ENCODE results near the gene PAPPA2. TPM values are rescaled to one million over a fixed set of nuclear protein-coding genes. Genes with fewer than 3 reads are reported as not detected.

PAPPA2 gene
- total and polyA plus RNA-seq, 2 donors (not counting 1 experiment from before 2014, with no cell fraction given), result not detected

DNA sequence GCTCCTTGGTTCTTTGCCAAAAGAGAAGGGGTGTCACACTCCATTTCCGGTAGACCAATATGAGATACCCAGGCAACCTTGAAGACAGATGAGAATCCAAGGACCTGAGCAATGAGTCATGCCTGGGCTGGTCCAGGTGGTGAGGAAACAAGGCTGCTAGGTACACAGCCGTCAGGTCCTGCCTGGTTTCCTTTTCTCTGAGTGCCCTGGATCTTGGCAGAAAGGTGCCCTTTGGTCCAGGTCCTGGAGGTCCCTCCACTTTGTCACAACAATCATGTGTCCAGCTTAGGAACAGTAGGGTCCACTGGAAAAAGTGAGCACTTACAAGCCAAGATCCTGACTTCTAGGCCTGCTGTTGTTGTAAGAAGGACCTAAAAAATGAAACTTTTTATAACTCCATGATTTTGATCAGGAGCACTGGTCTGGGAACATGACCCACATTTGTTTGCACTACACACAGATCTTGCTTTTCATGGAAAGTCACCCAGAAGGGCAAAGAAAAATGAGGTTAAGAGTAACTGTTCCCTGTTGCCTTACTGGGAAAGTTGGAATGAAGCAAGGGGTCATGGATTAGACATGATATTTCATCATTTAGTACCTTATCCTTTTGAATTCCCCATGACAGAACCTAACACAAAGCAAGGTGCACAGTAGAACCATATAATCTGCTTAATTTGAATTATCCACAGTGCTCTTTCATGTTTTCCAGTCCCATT lies 94.7 kb downstream of the PAPPA2 start:
- CTCF ChIA-PET, result no interaction called here
- no peaks in the 10 kb centered on the region for H3K4me1 ChIP-seq (ENCODE audit: control insufficient read depth in 2 of 2, insufficient read depth in 2 of 2, low read length in 2 of 2)
- POLR2A ChIA-PET, result no interaction called here
- H3K36me3 ChIP-seq (replicated peaks in 1 of 2; ENCODE audit: control extremely low read depth in 1 of 2, control insufficient read depth in 1 of 2, extremely low read depth in 1 of 2, insufficient read depth in 2 of 2, low read length in 1 of 2), result no peaks in the 10 kb centered on the region
- H3K79me2 ChIP-seq (ENCODE audit: control insufficient read depth, insufficient read depth, low read length), result no peaks in the 10 kb centered on the region
- H2AFZ ChIP-seq (ENCODE audit: insufficient read depth, low read depth, low read length, poor library complexity, severe bottlenecking), result no peak overlapping the region
- H3K27me3 Mint-ChIP-seq, result peaks cover 50% of the 10 kb centered on the region
- no peak overlapping the region for H3K4me3 ChIP-seq (ENCODE audit: control extremely low read depth in 1 of 5, extremely low read depth in 1 of 5, insufficient read depth in 1 of 5, low read depth in 2 of 5, low read length in 4 of 5)
- WGBS (ENCODE audit: insufficient coverage), result 65% methylated on average over 2 of the region's 2 CpGs
- TF ChIP-seq, protein P1, sequence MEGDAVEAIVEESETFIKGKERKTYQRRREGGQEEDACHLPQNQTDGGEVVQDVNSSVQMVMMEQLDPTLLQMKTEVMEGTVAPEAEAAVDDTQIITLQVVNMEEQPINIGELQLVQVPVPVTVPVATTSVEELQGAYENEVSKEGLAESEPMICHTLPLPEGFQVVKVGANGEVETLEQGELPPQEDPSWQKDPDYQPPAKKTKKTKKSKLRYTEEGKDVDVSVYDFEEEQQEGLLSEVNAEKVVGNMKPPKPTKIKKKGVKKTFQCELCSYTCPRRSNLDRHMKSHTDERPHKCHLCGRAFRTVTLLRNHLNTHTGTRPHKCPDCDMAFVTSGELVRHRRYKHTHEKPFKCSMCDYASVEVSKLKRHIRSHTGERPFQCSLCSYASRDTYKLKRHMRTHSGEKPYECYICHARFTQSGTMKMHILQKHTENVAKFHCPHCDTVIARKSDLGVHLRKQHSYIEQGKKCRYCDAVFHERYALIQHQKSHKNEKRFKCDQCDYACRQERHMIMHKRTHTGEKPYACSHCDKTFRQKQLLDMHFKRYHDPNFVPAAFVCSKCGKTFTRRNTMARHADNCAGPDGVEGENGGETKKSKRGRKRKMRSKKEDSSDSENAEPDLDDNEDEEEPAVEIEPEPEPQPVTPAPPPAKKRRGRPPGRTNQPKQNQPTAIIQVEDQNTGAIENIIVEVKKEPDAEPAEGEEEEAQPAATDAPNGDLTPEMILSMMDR (IDR thresholded peaks at IDR 0.05), result no peak
- no peak for TF ChIP-seq EZH2 (IDR thresholded peaks at IDR 0.05; ENCODE audit: borderline replicate concordance, insufficient read depth, low read depth, low read length, poor library complexity, severe bottlenecking)
- peaks cover 2% of the 10 kb centered on the region for H3K4me1 Mint-ChIP-seq
- H3K9me3 ChIP-seq (ENCODE audit: control extremely low read depth in 1 of 3, control insufficient read depth in 2 of 3, insufficient read depth in 1 of 3, low read length in 2 of 3), result peaks cover 0 to 3% (median 0%) of the 10 kb centered on the region in 3 donors
- intact Hi-C loops (cut with micrococcal nuclease), result loop anchor here (5.0 kb wide), 1 partner anchor 1390 kb away; no protein-coding TSS in a partner anchor
- DNase-seq, result no peak
- no peaks in the 10 kb centered on the region for H3K9me3 Mint-ChIP-seq (ENCODE audit: insufficient read depth)
- no peak overlapping the region for H3K9ac ChIP-seq (ENCODE audit: low read length)
- no peak overlapping the region for H3K27ac Mint-ChIP-seq
- H3K4me3 Mint-ChIP-seq, result no peak overlapping the region
- no peak overlapping the region for H3K27ac ChIP-seq (ENCODE audit: low read length in 2 of 2)
- no peak overlapping the region for H3K4me2 ChIP-seq (replicated peaks; ENCODE audit: low read depth, low read length, poor library complexity, severe bottlenecking)
- no peak for ATAC-seq (ENCODE audit: low read depth)
- H4K20me1 ChIP-seq (ENCODE audit: control insufficient read depth, insufficient read depth, low read length, poor library complexity, severe bottlenecking), result no peaks in the 10 kb centered on the region
- peaks cover 0 to 5% (median under 1%) of the 10 kb centered on the region in 4 experiments for H3K27me3 ChIP-seq (replicated peaks in 1 of 4; ENCODE audit: control extremely low read depth in 1 of 4, control insufficient read depth in 3 of 4, insufficient read depth in 4 of 4, low read length in 3 of 4)

GRCh38 chr1:176558561-176558960 lies 95.6 kb downstream of the PAPPA2 start:
- H4K20me1 ChIP-seq (ENCODE audit: control insufficient read depth, insufficient read depth, low read length, poor library complexity, severe bottlenecking), result no peaks in the 10 kb centered on the region
- intact Hi-C loops (cut with micrococcal nuclease), result loop anchor here (5.0 kb wide), 1 partner anchor 1389 kb away; no protein-coding TSS in a partner anchor

More at GRCh38 chr1:176558561-176558960, 95.6 kb downstream of the PAPPA2 start:
- Histone ChIP-seq H3K27ac (ENCODE audit: low read length in 2 of 2) (no peak overlapping the region), H3K27me3 (replicated peaks in 1 of 4; ENCODE audit: control extremely low read depth in 1 of 4, control insufficient read depth in 3 of 4, insufficient read depth in 4 of 4, low read length in 3 of 4) (peaks cover 0 to under 1% (median 0%) of the 10 kb centered on the region in 4 experiments), H3K79me2 (ENCODE audit: control insufficient read depth, insufficient read depth, low read length) (no peaks in the 10 kb centered on the region), H3K4me1 (ENCODE audit: control insufficient read depth in 2 of 2, insufficient read depth in 2 of 2, low read length in 2 of 2) (no peaks in the 10 kb centered on the region), H3K4me2 (replicated peaks; ENCODE audit: low read depth, low read length, poor library complexity, severe bottlenecking) (no peak overlapping the region), H3K9me3 (ENCODE audit: control extremely low read depth in 1 of 3, control insufficient read depth in 2 of 3, insufficient read depth in 1 of 3, low read length in 2 of 3) (peaks cover 0 to 3% (median 0%) of the 10 kb centered on the region in 3 donors), H3K4me3 (ENCODE audit: control extremely low read depth in 1 of 5, extremely low read depth in 1 of 5, insufficient read depth in 1 of 5, low read depth in 2 of 5, low read length in 4 of 5) (no peak overlapping the region), H3K36me3 (replicated peaks in 1 of 2; ENCODE audit: control extremely low read depth in 1 of 2, control insufficient read depth in 1 of 2, extremely low read depth in 1 of 2, insufficient read depth in 2 of 2, low read length in 1 of 2) (no peaks in the 10 kb centered on the region), H2AFZ (ENCODE audit: insufficient read depth, low read depth, low read length, poor library complexity, severe bottlenecking) (no peak overlapping the region), H3K9ac (ENCODE audit: low read length) (no peak overlapping the region)
- TF ChIP-seq, protein P1 (IDR thresholded peaks at IDR 0.05), result no peak
- no peak for TF ChIP-seq EZH2 (IDR thresholded peaks at IDR 0.05; ENCODE audit: borderline replicate concordance, insufficient read depth, low read depth, low read length, poor library complexity, severe bottlenecking)
- no peaks in the 10 kb centered on the region for H3K9me3 Mint-ChIP-seq (ENCODE audit: insufficient read depth)
- DNase-seq (no peak), ATAC-seq (ENCODE audit: low read depth) (no peak)
- H3K4me3 Mint-ChIP-seq, result no peak overlapping the region
- H3K27ac Mint-ChIP-seq, result no peak overlapping the region
- H3K27me3 Mint-ChIP-seq, result peaks cover 43% of the 10 kb centered on the region
- ChIA-PET POLR2A (no interaction called here), CTCF (interaction anchor here (1.3 kb wide), 1 partner anchor 15 kb away, joined by 8 read pairs; no protein-coding TSS in a partner anchor)
- peaks cover 2% of the 10 kb centered on the region for H3K4me1 Mint-ChIP-seq
- 50% methylated on average over 1 of the region's 2 CpGs for WGBS (ENCODE audit: insufficient coverage)

All from B cell (primary cell).